Measurements from ENCODE around the gene SCN1A.
A peak's percentile ranks its signal among the peaks of the same experiment; 100 is the strongest.

Gene SCN1A

GRCh38 chr2:166128156-166128505 is 311 bp upstream of the SCN1A start:
- DNase-seq (ENCODE audit: low read depth, low spot score), result no peak
- CTCF ChIA-PET, result interaction anchor here (0.6 to 6.3 kb wide), 23 partner anchors 9 to 1136 kb away, joined by 3 to 97 read pairs (median 4); partner anchors contain the start of gene TTC21B
- POLR2A ChIA-PET, result no interaction called here
- no peak overlapping the region for H3K4me3 ChIP-seq (ENCODE audit: low read depth, low read length)
- TF ChIP-seq CTCF (IDR thresholded peaks at IDR 0.05; ENCODE audit: insufficient read depth, low read length, missing control alignments), result no peak

GRCh38 chr2:166126007-166126639 is 1.7 kb downstream of the SCN1A start:
- no peak for TF ChIP-seq CTCF (IDR thresholded peaks at IDR 0.05; ENCODE audit: insufficient read depth, low read length, missing control alignments)
- H3K4me3 ChIP-seq (ENCODE audit: low read depth, low read length), result no peak overlapping the region
- ChIA-PET CTCF (interaction anchor here (1.1 to 6.3 kb wide), 4 partner anchors 13 to 172 kb away, joined by 3 to 97 read pairs (median 30); partner anchors contain the start of gene TTC21B), POLR2A (no interaction called here)
- DNase-seq (ENCODE audit: low read depth, low spot score), result peak; percentile 10

GRCh38 chr2:166125557-166125956 is 2.3 kb downstream of the SCN1A start:
- no peak for DNase-seq (ENCODE audit: low read depth, low spot score)
- POLR2A ChIA-PET, result no interaction called here
- CTCF ChIA-PET, result interaction anchor here (1.9 to 6.3 kb wide), 3 partner anchors 13 to 172 kb away, joined by 6 to 97 read pairs (median 53); partner anchors contain the start of gene TTC21B
- no peak for TF ChIP-seq CTCF (IDR thresholded peaks at IDR 0.05; ENCODE audit: insufficient read depth, low read length, missing control alignments)
- H3K4me3 ChIP-seq (ENCODE audit: low read depth, low read length), result no peak overlapping the region

- ChIA-PET POLR2A (no interaction called here), CTCF (no interaction called here)
- no peak overlapping the region for H3K4me3 ChIP-seq (ENCODE audit: low read depth, low read length)
- no peak for DNase-seq (ENCODE audit: low read depth, low spot score)
- no peak for TF ChIP-seq CTCF (IDR thresholded peaks at IDR 0.05; ENCODE audit: insufficient read depth, low read length, missing control alignments)
These were observed 9.6 kb downstream of the SCN1A start for GRCh38 chr2:166118180-166118579.

- DNase-seq (ENCODE audit: low read depth, low spot score), result no peak
- no peak for TF ChIP-seq CTCF (IDR thresholded peaks at IDR 0.05; ENCODE audit: insufficient read depth, low read length, missing control alignments)
- CTCF ChIA-PET, result interaction anchor here (0.8 kb wide), 1 partner anchor 11 kb away, joined by 3 read pairs; the partner anchor contains the start of gene SCN1A
- no peak overlapping the region for H3K4me3 ChIP-seq (ENCODE audit: low read depth, low read length)
- POLR2A ChIA-PET, result no interaction called here
These were observed 10.3 kb downstream of the SCN1A start for GRCh38 chr2:166117491-166117890.

- POLR2A ChIA-PET, result no interaction called here
- no peak for DNase-seq (ENCODE audit: low read depth, low spot score)
- CTCF ChIA-PET, result interaction anchor here (1.2 kb wide), 1 partner anchor 11 kb away, joined by 4 read pairs; no protein-coding TSS in a partner anchor
- no peak overlapping the region for H3K4me3 ChIP-seq (ENCODE audit: low read depth, low read length)
- TF ChIP-seq CTCF (IDR thresholded peaks at IDR 0.05; ENCODE audit: insufficient read depth, low read length, missing control alignments), result no peak
These were observed 12.2 kb downstream of the SCN1A start for GRCh38 chr2:166115589-166115988.

Measured in AG04449 (cell line).